H9 (cell line): Measurements from ENCODE around the gene NRG2. TPM values are rescaled to one million over a fixed set of nuclear protein-coding genes. Genes with fewer than 3 reads are reported as not detected.

Source experiments
- DNase-seq: peaks from one replicate; pipeline ENCODE4 v3.0.0-alpha.2; 2017
- H2AFZ ChIP-seq: one replicate; pipeline ENCODE4 v1.6.1; 2013; ENCODE audit warnings: mild to moderate bottlenecking, low read length, control low read depth, moderate library complexity
- H2AK5ac ChIP-seq: 2 replicates; pipeline ENCODE4 v1.6.1; 2013; ENCODE audit warnings: low read length, control low read depth, mixed read lengths; ENCODE audit not compliant: insufficient read length
- H2BK120ac ChIP-seq: one replicate; pipeline ENCODE4 v1.6.1; 2013; ENCODE audit warnings: low read depth, mild to moderate bottlenecking, low read length, control low read depth, inconsistent platforms; ENCODE audit not compliant: poor library complexity, severe bottlenecking
- H2BK12ac ChIP-seq: 2 replicates; pipeline ENCODE4 v1.6.1; 2013; ENCODE audit warnings: low read length, control low read depth, mixed read lengths, low read depth; ENCODE audit not compliant: insufficient read length
- H2BK15ac ChIP-seq: 2 replicates; pipeline ENCODE4 v1.6.1; 2013; ENCODE audit warnings: low read depth, low read length, control low read depth
- H2BK20ac ChIP-seq: one replicate; pipeline ENCODE4 v1.6.1; 2013; ENCODE audit warnings: low read depth, mild to moderate bottlenecking, low read length, control low read depth, inconsistent platforms; ENCODE audit not compliant: poor library complexity, severe bottlenecking
- H2BK5ac ChIP-seq: 2 replicates; pipeline ENCODE4 v1.6.1; 2013; ENCODE audit warnings: low read length, control low read depth, mixed read lengths; ENCODE audit not compliant: insufficient read length
- H3K14ac ChIP-seq: 2 replicates; pipeline ENCODE4 v1.6.1; 2013; ENCODE audit warnings: low read length, control low read depth; ENCODE audit not compliant: insufficient read depth
- H3K18ac ChIP-seq: 2 replicates; pipeline ENCODE4 v1.6.1; 2013; ENCODE audit warnings: low read depth, mild to moderate bottlenecking, mixed read lengths, low read length, control low read depth; ENCODE audit not compliant: insufficient read length
- H3K23ac ChIP-seq: 2 replicates; pipeline ENCODE4 v1.6.1; 2013; ENCODE audit warnings: low read length, control low read depth, mixed read lengths, low read depth; ENCODE audit not compliant: insufficient read length
- H3K23me2 ChIP-seq: 2 replicates; pipeline ENCODE4 v1.6.1; 2013; ENCODE audit warnings: low read depth, mild to moderate bottlenecking, mixed read lengths, low read length, control low read depth; ENCODE audit not compliant: insufficient read length, poor library complexity, severe bottlenecking
- H3K27ac ChIP-seq: 2 replicates; pipeline ENCODE4 v1.5.1; 2013; ENCODE audit warnings: low read length, control low read depth, mixed read lengths, low read depth; ENCODE audit not compliant: insufficient read length
- H3K27me3 ChIP-seq: 2 replicates; pipeline ENCODE4 v1.6.1; 2013; ENCODE audit warnings: low read length, control low read depth, inconsistent platforms; ENCODE audit not compliant: insufficient read depth
- H3K4ac ChIP-seq: 2 replicates; pipeline ENCODE4 v1.6.1; 2013; ENCODE audit warnings: low read depth, mild to moderate bottlenecking, control low read depth, inconsistent platforms, low read length, moderate library complexity
- H3K4me1 ChIP-seq: 2 replicates; pipeline ENCODE4 v1.6.1; 2013; ENCODE audit warnings: low read length, control low read depth, inconsistent platforms; ENCODE audit not compliant: insufficient read depth
- H3K4me2 ChIP-seq: 2 replicates; pipeline ENCODE4 v1.6.1; 2013; ENCODE audit warnings: low read length, control low read depth, mixed read lengths; ENCODE audit not compliant: insufficient read length, insufficient read depth
- H3K56ac ChIP-seq: 2 replicates; pipeline ENCODE4 v1.6.1; 2013; ENCODE audit warnings: low read depth, mild to moderate bottlenecking, mixed read lengths, low read length, control low read depth; ENCODE audit not compliant: insufficient read length
- H3K79me1 ChIP-seq: 2 replicates; pipeline ENCODE4 v1.6.1; 2013; ENCODE audit warnings: low read depth, mild to moderate bottlenecking, moderate library complexity, low read length, control low read depth, inconsistent platforms; ENCODE audit not compliant: insufficient read depth, poor library complexity, severe bottlenecking
- H3K79me2 ChIP-seq: 2 replicates; pipeline ENCODE4 v1.6.1; 2013; ENCODE audit warnings: low read length, control low read depth, inconsistent platforms; ENCODE audit not compliant: insufficient read depth
- H3K9ac ChIP-seq: 2 replicates; pipeline ENCODE4 v1.6.1; 2013; ENCODE audit warnings: low read length, control low read depth, mixed read lengths; ENCODE audit not compliant: insufficient read length; ENCODE audit errors: extremely low read depth
- H3K9me3 ChIP-seq: one replicate; pipeline ENCODE4 v1.6.1; 2013; ENCODE audit warnings: low read depth, low read length, inconsistent platforms; ENCODE audit not compliant: control insufficient read depth
- H3T11ph ChIP-seq: one replicate; pipeline ENCODE4 v1.6.1; 2013; ENCODE audit warnings: mild to moderate bottlenecking, low read length, control low read depth, inconsistent platforms
- H4K20me1 ChIP-seq: one replicate; pipeline ENCODE4 v1.6.1; 2013; ENCODE audit not compliant: control insufficient read depth, insufficient read length, insufficient read depth
- H4K5ac ChIP-seq: 2 replicates; pipeline ENCODE4 v1.6.1; 2013; ENCODE audit warnings: low read depth, mild to moderate bottlenecking, mixed read lengths, low read length, control low read depth; ENCODE audit not compliant: insufficient read length
- H4K8ac ChIP-seq: replicated peaks from 2 replicates; pipeline ENCODE4 v1.6.1; 2013; ENCODE audit warnings: low read length, control low read depth, mixed read lengths, low read depth; ENCODE audit not compliant: insufficient read length
- H4K91ac ChIP-seq: 2 replicates; pipeline ENCODE4 v1.6.1; 2013; ENCODE audit warnings: low read depth, mild to moderate bottlenecking, moderate library complexity, mixed read lengths, low read length, control low read depth; ENCODE audit not compliant: insufficient read length
- H3K27ac Mint-ChIP-seq, 3 experiments: 2 replicates in 2 of 3; 3 replicates in 1 of 3; pipeline ENCODE4 v1.8.0; 2020 to 2021; ENCODE audit warnings: mixed read lengths in 3 of 3, mild to moderate bottlenecking in 1 of 3, moderate library complexity in 1 of 3
- H3K27me3 Mint-ChIP-seq: 2 replicates; pipeline ENCODE4 v1.8.0; 2021; ENCODE audit warnings: low read depth, mild to moderate bottlenecking, moderate library complexity, mixed read lengths
- H3K36me3 Mint-ChIP-seq, 3 experiments: 2 replicates in 2 of 3; 3 replicates in 1 of 3; pipeline ENCODE4 v1.8.0; 2020 to 2021; ENCODE audit warnings: low read depth in 3 of 3, mixed read lengths in 3 of 3; ENCODE audit not compliant: insufficient read depth in 1 of 3
- H3K4me1 Mint-ChIP-seq, 2 experiments: 2 replicates each; pipeline ENCODE4 v1.8.0; 2020; ENCODE audit warnings: mixed read lengths in 2 of 2
- H3K4me3 Mint-ChIP-seq, 2 experiments: 2 replicates in 1 of 2; 3 replicates in 1 of 2; pipeline ENCODE4 v1.8.0; 2020 to 2021; ENCODE audit warnings: mild to moderate bottlenecking in 2 of 2, mixed read lengths in 2 of 2, moderate library complexity in 1 of 2
- H3K9me3 Mint-ChIP-seq, 2 experiments: 2 replicates in 1 of 2; 3 replicates in 1 of 2; pipeline ENCODE4 v1.8.0; 2020; ENCODE audit warnings: mild to moderate bottlenecking in 2 of 2, mixed read lengths in 2 of 2, moderate library complexity in 1 of 2
- WGBS: extraction: QIAGEN DNeasy Blood & Tissue Kit; methylation state at CpG from one replicate; pipeline ENCODE4 v1.1.7; 2013; ENCODE audit warnings: missing lambda C conversion rate, low lambda C conversion rate, mixed read lengths; ENCODE audit not compliant: insufficient read length; ENCODE audit errors: extremely low coverage; 5-methylcytosine and 5-hydroxymethylcytosine counted together
- total RNA-seq: library from RNA; stranded (reverse); gene quantifications from 2 replicates; pipeline ENCODE4 v1.2.1, GENCODE V29; 2021
- TF ChIP-seq, protein P1 (sequence below): fragments of 200-600 bp; sonication (generic); conservative IDR thresholded peaks from 3 replicates; pipeline ENCODE4 v1.8.0; 2021; ENCODE audit warnings: antibody characterized with exemption, mild to moderate bottlenecking

The NRG2 gene
- total RNA-seq, 1 experiment from 2014 or later = not detected

DNA sequence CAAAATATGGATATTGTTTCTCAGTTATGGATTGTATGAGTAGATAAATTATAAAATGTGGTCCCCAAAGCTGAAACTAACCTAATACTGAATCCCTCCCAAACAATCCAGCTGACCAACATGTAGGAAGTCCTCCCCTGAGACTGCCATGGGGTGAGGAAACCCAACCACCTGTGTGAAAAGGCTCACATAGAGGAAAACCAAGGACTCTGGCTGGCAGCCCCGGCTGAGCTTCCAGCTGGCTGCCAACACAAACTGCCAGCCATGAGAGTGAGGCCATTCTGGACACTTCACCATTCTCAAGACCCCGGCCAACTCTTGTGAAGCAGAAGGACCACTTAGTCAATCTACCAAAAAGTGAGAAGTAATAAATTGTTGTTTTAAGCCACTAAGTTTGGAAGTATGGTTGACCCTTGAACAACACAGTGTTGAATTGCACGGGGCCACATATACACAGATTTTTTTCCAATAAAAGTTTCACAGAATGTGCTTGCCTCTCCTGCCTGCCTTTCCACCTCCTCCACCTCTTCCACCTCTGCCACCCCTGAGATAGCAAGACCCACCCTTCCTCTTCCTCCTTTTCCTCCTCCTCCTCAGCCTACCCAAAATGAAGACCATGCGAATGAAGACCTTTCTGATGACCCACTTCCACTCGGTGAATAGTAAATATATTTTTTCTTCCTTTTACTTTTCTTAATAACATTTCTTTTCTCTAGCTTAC is 15.3 kb upstream of the NRG2 start:
- Histone ChIP-seq H3K14ac (no peak overlapping the region), H3T11ph (no peak overlapping the region), H4K8ac (no peak overlapping the region), H4K5ac (no peak overlapping the region), H4K20me1 (no peaks in the 10 kb centered on the region), H3K18ac (no peak overlapping the region), H3K27ac (no peak overlapping the region), H3K9me3 (no peaks in the 10 kb centered on the region), H4K91ac (no peak overlapping the region), H3K4me2 (no peak overlapping the region), H3K56ac (no peak overlapping the region), H2AK5ac (no peak overlapping the region), H3K27me3 (no peaks in the 10 kb centered on the region), H2BK15ac (no peak overlapping the region), H3K23me2 (no peaks in the 10 kb centered on the region), H3K4ac (no peak overlapping the region), H3K4me1 (no peaks in the 10 kb centered on the region), H2BK12ac (no peak overlapping the region), H2BK20ac (no peak overlapping the region), H2BK5ac (no peak overlapping the region), H2BK120ac (no peak overlapping the region), H3K9ac (no peak overlapping the region), H3K79me1 (no peaks in the 10 kb centered on the region), H3K79me2 (no peaks in the 10 kb centered on the region), H3K23ac (no peak overlapping the region), H2AFZ (no peak overlapping the region)
- Mint-ChIP-seq H3K36me3 (no peaks in the 10 kb centered on the region), H3K9me3 (no peaks in the 10 kb centered on the region), H3K27me3 (peaks cover 16% of the 10 kb centered on the region), H3K4me1 (no peaks in the 10 kb centered on the region), H3K4me3 (no peak overlapping the region), H3K27ac (no peak overlapping the region)
- TF ChIP-seq, protein P1, sequence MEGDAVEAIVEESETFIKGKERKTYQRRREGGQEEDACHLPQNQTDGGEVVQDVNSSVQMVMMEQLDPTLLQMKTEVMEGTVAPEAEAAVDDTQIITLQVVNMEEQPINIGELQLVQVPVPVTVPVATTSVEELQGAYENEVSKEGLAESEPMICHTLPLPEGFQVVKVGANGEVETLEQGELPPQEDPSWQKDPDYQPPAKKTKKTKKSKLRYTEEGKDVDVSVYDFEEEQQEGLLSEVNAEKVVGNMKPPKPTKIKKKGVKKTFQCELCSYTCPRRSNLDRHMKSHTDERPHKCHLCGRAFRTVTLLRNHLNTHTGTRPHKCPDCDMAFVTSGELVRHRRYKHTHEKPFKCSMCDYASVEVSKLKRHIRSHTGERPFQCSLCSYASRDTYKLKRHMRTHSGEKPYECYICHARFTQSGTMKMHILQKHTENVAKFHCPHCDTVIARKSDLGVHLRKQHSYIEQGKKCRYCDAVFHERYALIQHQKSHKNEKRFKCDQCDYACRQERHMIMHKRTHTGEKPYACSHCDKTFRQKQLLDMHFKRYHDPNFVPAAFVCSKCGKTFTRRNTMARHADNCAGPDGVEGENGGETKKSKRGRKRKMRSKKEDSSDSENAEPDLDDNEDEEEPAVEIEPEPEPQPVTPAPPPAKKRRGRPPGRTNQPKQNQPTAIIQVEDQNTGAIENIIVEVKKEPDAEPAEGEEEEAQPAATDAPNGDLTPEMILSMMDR = no peak
- no CpG with 5 or more reads among the region's 5 CpGs for WGBS
- no peak for DNase-seq
